ENCODE measurements around the gene SLC5A2. TPM values are rescaled to one million over a fixed set of nuclear protein-coding genes. Genes with fewer than 3 reads are reported as not detected.
A peak's percentile ranks its signal among the peaks of the same experiment; 100 is the strongest.

SLC5A2 gene
- total RNA-seq, 4 donors from 2014 or later = 0.13 to 0.66 (median 0.34) TPM; not detected in 1

- Histone ChIP-seq H3K36me3 (peaks cover 27 to 47% (median 44%) of the 10 kb centered on the region in 4 donors), H3K4me1 (peaks cover 26 to 36% (median 29%) of the 10 kb centered on the region in 4 donors), H3K27ac (replicated peaks in 1 of 4) (peak overlapping the region in 2 of 4 donors; percentile 98 to 99), H3K27me3 (no peaks in the 10 kb centered on the region), H3K4me3 (no peak overlapping the region), H3K9me3 (no peaks in the 10 kb centered on the region)
- 87% methylated on average over 6 of the region's 10 CpGs for WGBS
- intact Hi-C loops (cut with DNase I) = no loop called here
- TF ChIP-seq CTCF (IDR thresholded peaks at IDR 0.05) = no peak
- no peak for TF ChIP-seq EP300 (IDR thresholded peaks at IDR 0.05)
- TF ChIP-seq POLR2AphosphoS5 (IDR thresholded peaks at IDR 0.05) = no peak
- no peak for TF ChIP-seq POLR2A (IDR thresholded peaks at IDR 0.05; ENCODE audit: low read depth)
- no peak for DNase-seq (ENCODE audit: extremely low spot score)
Measured at GRCh38 chr16:31461201-31461920, 21.6 kb upstream of the SLC5A2 start.

GRCh38 chr16:31461921-31462804 lies 20.8 kb upstream of the SLC5A2 start:
- intact Hi-C loops (cut with DNase I) = no loop called here
- Histone ChIP-seq H3K27me3 (no peaks in the 10 kb centered on the region), H3K36me3 (peaks cover 27 to 55% (median 52%) of the 10 kb centered on the region in 4 donors), H3K4me3 (no peak overlapping the region), H3K4me1 (peaks cover 18 to 28% (median 21%) of the 10 kb centered on the region in 4 donors), H3K9me3 (no peaks in the 10 kb centered on the region), H3K27ac (replicated peaks in 1 of 4) (no peak overlapping the region)
- TF ChIP-seq POLR2A (IDR thresholded peaks at IDR 0.05; ENCODE audit: low read depth) (no peak), POLR2AphosphoS5 (IDR thresholded peaks at IDR 0.05) (no peak), EP300 (IDR thresholded peaks at IDR 0.05) (no peak), CTCF (IDR thresholded peaks at IDR 0.05) (no peak)
- 98% methylated on average over 5 of the region's 35 CpGs for WGBS
- no peak for DNase-seq (ENCODE audit: extremely low spot score)

GRCh38 chr16:31464348-31464769 lies 18.6 kb upstream of the SLC5A2 start:
- no peak for DNase-seq (ENCODE audit: extremely low spot score)
- H3K9me3 ChIP-seq = no peaks in the 10 kb centered on the region
- peaks cover 27 to 57% (median 55%) of the 10 kb centered on the region in 4 donors for H3K36me3 ChIP-seq
- no peak overlapping the region for H3K27ac ChIP-seq (replicated peaks in 1 of 4)
- H3K4me3 ChIP-seq = no peak overlapping the region
- no peak for TF ChIP-seq POLR2A (IDR thresholded peaks at IDR 0.05; ENCODE audit: low read depth)
- no peaks in the 10 kb centered on the region for H3K27me3 ChIP-seq
- WGBS = 93% methylated on average over 29 of the region's 36 CpGs
- intact Hi-C loops (cut with DNase I) = no loop called here
- H3K4me1 ChIP-seq = peaks cover 8 to 15% (median 10%) of the 10 kb centered on the region in 4 donors

- Histone ChIP-seq H3K4me1 (peaks cover 8 to 15% (median 10%) of the 10 kb centered on the region in 4 donors), H3K27me3 (no peaks in the 10 kb centered on the region), H3K9me3 (no peaks in the 10 kb centered on the region), H3K27ac (replicated peaks in 1 of 4) (no peak overlapping the region), H3K4me3 (no peak overlapping the region), H3K36me3 (peaks cover 27 to 57% (median 55%) of the 10 kb centered on the region in 4 donors)
- TF ChIP-seq EP300 (IDR thresholded peaks at IDR 0.05) = no peak
- TF ChIP-seq POLR2AphosphoS5 (IDR thresholded peaks at IDR 0.05) = no peak
- intact Hi-C loops (cut with DNase I) = no loop called here
- no peak for DNase-seq (ENCODE audit: extremely low spot score)
- 96% methylated on average over 5 of the region's 17 CpGs for WGBS
Measured at GRCh38 chr16:31464781-31465260, 18.1 kb upstream of the SLC5A2 start.

GRCh38 chr16:31465788-31466370 lies 17.0 kb upstream of the SLC5A2 start:
- TF ChIP-seq CTCF (IDR thresholded peaks at IDR 0.05) (no peak), POLR2A (IDR thresholded peaks at IDR 0.05; ENCODE audit: low read depth) (no peak), POLR2AphosphoS5 (IDR thresholded peaks at IDR 0.05) (no peak), EP300 (IDR thresholded peaks at IDR 0.05) (no peak)
- WGBS = 84% methylated on average over 19 of the region's 20 CpGs
- no peak for DNase-seq (ENCODE audit: extremely low spot score)
- H3K36me3 ChIP-seq = peaks cover 27 to 57% (median 55%) of the 10 kb centered on the region in 4 donors
- no peak overlapping the region for H3K4me3 ChIP-seq
- H3K4me1 ChIP-seq = peaks cover 2 to 13% (median 5%) of the 10 kb centered on the region in 4 donors
- intact Hi-C loops (cut with DNase I) = no loop called here
- no peak overlapping the region for H3K27ac ChIP-seq (replicated peaks in 1 of 4)
- no peaks in the 10 kb centered on the region for H3K27me3 ChIP-seq
- H3K9me3 ChIP-seq = no peaks in the 10 kb centered on the region
